HG02943 (cell line): ENCODE results near the gene SEMA3C.

ENCODE experiments used
- ATAC-seq: cut with Tn5 transposase; IDR thresholded peaks from one replicate; pipeline ENCODE4 v1.9.1; 2021; ENCODE audit warnings: mild to moderate bottlenecking, low read depth, moderate library complexity; ENCODE audit not compliant: unreplicated experiment

SEMA3C gene

DNA sequence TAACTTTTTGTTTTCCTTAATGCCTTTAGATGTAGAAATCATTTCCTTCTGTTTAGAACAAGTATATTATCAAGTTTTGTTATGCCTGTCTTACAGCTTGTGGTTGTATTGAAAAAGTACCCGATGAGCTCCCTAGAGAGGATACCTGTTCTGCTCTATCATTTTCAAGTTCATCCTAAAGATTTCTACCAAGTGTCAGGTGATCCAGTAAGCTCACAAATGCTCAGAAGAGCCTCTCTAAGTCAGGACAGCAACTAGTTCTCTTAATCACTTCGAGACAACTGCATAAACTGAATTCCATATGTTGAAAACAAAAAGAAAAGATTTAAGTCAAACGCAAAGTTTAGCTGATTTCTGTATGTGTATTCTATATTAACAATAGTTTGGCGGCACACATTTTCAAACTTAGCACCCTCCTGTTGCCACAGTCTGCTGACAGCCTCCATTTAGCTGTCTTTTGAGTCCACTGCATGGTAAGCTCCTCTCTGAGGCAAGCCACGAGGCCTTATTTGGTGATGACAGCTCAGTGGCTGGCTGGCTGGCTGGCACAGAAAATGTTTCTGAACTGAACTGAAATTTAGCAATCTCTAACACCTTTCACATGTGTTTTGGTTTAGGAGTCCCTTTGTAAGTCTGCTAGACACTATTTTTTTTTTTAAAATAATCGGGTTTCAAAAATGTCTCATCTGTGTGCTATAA lies 59.4 kb downstream of the SEMA3C start:
- ATAC-seq = no peak

DNA sequence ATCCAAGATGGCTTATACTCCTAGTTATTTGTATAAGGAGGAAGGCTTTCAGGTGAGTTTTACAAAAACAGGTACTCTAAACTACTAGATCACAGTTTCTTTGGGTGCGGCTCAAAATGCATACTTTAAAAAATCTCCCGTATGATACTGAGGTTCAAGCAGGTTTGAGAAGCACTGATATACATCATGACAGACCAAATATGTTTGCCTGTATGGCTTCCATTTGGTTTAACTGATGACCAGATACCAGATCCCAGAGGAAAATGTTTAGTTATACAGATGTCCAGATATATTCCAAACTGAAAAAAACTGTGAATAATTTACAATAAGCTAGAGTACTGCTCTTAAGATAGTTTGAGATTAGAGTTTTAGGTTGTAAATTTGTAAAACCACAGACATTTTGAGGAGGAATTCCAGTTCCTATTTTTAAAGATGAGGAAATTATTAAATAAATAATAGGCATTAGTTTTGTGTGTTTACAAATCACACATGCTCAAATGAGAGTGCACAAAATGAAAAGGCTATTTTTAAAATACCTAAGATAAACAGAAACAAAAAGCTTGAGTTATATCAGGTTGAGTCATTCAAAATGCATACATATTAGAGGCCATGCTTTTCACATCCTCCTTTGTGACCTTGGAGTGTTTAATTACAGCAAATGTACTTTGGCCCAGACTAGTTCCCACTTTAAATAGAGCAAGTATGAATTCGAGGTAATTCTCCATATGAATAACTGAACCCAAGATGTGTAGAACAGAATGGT lies 60.5 kb downstream of the SEMA3C start:
- no peak for ATAC-seq

DNA sequence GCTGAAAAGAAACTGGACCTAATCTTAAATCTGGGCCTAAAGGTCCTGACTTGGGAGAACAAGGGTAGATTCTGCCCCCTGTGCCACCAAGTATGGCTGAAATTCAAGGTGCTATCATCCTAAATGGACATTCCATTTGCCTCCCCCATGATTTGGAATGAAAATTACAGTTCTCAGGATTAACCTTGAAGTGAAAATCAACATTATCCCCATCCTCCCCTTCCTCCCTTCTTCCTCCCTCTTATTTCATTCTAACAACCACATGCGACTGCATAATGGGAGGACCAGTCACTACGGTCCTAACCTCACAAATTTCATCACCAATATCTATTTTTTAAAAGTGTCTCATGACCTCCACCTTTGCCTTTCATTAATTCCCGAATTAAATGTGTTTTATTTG lies 62.1 kb downstream of the SEMA3C start:
- ATAC-seq = no peak

DNA sequence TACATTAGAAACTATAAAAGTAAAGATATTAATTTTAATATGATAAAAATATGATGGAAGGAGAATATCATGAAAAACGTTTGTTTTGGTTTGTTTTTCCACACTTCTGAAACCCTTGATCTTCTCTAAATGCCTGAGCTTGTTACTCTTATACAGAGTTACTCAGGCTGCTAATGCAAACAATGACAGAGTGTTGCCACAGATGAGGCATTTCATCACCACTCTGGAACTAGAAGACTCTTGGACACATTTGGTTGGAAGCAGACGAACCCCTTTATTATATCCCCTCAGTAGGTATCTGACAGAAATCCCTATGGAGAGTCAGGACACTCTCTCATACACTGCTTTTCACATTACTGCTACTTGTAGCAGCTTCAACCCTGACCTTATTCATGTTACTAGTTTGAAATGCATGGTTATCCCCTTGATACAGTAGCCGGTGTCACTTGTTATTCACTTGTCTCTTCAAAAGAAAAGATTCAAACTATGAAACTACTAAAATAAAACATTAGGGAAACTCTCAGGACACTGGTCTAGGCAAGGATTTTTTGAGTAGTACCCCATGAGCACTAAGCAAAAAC lies 66.9 kb downstream of the SEMA3C start:
- ATAC-seq = no peak

DNA sequence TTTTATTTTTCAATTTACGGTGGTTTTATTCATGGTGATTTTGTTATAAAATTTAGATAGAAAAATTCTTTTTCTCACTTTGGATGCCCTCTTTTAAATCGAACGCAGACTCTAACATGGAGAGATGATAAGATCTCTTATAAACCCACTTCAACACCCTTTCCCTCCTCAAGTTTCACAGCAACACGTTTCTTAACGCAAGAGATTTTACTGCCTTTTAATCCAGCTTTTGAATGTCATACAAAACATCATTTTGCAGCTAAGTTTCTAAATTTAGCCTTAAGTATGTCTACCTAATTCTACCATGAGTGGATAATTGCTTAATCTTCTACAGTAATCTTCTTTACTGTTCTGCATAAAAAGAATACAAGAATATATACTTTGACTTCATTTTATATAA lies 70.0 kb downstream of the SEMA3C start:
- ATAC-seq = no peak

DNA sequence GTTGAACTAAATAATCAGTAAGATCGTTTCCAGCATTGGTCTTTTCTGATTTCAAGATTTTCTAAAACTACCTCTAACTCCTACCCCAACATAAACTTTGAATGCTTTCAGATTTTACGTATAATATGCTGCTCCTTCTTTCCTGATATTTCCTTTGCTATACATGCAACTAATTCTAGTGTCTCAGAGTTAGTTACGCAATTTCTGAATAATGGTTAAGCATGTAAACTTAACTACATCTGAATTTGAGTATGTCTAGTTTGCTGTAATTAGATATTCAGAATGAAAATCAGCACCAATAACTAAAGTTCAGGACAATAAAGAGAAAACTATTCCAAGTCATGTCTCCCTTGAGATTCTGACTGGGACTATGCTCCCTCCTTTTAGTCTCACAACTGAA lies 71.0 kb downstream of the SEMA3C start:
- ATAC-seq = no peak

DNA sequence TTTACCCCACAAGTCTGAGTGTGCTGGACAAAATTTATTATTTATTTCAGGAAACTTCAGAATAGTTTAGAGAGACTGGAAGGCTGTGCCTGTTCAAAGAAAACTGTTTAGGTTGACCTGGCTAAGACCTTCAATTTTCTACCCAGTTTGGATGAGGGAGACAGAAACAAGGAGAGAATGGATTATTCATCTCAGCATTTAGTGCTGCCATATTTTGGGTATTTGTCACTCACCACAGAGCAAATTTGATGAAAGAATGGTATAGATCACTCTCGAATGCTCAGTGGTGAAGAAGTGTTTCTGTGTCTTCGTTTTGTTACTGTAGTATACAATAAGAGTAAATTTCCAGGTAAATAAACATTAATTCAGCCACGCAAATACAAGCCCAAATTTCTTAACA lies 71.8 kb downstream of the SEMA3C start:
- no peak for ATAC-seq

DNA sequence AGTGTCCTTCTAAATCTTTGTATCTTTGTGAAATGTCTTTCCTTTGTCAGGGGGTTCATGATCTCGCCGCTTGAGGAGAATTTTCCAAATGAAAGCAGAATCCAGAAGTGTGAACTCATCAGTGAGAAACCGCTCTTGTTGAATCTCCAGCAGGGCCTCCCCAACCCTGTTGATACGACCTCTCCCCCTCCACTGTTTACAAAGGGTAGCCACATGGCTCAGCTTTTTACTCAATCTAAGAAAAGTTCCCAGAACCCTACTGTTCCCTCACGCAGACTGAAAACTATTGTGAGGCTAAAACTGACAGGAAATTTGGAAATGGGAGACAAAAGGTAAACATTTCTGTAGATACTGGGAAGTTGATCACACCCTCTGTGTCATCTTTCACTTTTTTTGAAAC lies 73.9 kb downstream of the SEMA3C start:
- no peak for ATAC-seq

DNA sequence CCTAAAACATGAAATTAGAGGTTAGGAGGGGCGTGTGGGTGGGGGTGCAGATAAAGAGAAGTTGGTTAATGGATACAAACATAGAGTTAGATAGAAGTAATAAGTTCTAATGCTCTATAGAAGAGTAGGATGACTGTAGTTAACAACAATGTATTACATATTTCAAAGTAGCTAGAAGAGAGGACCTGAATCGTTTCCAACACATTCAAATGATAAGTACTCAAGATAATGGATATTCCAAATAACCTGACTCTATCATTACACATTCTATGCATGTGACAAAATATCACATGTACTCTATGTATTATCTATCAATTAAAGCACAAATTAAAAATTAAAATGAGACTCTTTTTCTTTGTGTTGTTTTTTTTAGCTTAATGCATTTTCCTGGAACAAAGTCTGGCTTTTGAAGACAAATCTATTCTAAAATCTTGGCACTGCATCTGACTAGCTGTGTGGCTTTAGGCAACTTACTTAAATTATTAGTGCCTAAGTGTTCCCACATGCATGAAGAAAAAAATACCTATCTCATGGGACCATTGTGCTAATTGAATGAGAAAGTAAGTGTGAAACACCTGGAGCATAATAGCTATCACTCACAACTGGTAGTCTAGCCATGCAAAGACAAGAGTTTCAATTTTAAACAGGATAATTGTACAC lies 75.7 kb downstream of the SEMA3C start:
- ATAC-seq = no peak

DNA sequence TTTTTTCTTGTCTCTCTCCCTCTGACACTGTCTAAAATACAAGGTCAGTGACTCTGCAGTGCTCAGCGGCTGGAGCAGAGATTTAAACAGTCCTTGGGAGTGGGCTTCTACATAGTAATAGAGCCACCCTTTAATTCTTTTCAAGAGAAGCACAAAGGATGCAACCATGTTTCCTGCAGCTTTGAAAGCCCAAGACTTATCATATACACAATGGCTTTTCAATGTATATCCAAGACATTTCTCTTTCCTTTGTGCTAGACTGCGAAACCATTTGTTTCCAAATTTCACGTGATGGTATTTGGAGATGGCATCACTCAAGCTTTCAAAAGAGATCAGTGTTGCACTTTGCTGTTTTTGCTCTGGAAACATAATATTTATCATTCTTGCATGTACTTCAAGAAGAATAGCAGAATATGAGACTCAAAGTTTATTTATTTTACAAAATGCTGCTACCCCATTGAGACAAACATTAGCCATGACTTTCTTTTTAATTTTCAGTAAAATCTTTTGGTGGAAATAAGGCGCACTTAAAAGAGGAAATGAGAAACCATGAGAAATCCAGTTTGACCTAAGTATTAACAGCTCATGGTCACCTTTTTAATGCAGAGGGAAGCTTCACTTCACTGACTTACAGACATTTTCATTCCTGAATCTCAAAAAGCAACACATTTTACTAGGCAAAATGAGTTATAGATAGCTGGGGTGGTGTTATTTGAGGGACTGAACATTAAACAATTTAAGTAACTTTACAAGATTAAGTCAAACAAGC lies 76.6 kb downstream of the SEMA3C start:
- no peak for ATAC-seq

DNA sequence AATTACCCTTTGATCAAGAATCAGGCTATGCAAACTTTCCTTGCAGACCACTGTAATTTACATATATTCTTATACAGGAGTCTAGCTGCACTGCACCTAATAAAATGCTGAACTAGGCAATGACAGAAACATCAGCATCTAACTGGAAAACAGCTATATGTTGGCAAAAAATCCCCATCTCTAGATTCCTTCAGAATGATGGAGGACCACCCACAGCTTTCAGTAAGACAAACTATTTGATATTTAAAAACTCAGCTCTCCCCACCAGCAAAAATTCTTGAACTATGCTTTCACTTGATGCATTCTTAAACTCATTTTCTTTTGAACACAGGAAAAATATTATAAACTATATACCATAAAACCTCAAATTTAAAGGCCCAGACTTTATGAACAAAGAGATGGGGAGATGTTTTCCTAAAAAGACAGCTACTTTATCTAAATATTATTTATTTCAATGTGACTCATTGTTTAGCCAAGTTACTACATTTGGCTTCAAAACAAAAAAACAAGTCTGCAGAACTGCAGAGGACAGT lies 77.4 kb downstream of the SEMA3C start:
- no peak for ATAC-seq

DNA sequence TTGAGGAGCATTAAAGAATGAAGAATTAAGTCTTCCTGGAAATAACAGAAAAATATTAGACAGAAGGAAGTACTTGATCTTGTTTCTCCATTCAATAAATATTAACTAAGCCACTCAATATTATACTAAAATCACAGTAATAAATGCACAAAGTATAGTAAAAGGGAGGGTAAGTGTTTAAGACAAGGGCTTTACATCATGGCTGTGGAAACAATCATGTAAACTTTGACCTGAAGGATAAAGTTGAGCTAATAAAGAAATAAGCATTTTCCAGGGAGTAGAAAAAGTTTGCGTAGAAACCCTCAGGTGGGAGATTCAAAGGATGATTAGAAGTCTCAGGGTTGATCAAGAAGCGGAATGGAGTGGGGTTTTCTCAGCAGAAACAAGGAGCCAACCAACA lies 78.2 kb downstream of the SEMA3C start:
- ATAC-seq = no peak

DNA sequence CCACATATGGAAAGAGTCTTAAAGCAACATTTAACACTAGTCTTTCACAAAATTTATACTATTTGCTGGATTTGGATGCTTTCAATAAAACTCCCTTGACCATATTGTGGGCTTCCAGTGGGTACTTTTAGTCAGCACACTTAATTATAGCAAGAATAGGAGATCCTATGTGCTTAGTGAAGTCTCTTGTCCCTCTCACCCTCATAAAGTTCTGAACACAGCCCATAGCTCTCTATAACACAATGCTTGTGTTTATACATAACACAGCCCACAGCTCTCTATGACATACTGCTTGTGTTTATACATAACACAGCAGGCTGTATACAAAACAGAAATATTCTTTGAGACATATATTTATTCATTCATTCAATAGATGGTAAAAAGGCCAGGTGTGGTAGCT lies 79.0 kb downstream of the SEMA3C start:
- ATAC-seq = no peak

DNA sequence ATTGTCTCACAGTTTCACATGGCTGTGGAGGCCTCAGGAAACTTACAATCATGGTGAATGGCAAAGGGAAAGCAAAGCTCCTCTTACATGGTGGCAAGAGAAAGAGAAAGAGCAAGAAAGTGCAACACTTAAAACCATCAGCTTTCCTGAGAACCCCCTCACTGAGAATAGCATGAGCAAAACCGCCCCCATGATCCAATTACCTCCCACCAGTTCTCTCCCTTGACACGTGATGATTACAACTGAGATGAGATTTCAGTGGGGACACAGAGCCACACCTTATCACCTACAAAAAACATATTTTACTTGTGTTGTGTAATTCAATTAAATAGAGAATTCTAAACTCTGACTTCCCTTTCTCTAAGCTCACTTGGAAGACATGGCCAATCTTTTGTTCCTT lies 80.2 kb downstream of the SEMA3C start:
- no peak for ATAC-seq

DNA sequence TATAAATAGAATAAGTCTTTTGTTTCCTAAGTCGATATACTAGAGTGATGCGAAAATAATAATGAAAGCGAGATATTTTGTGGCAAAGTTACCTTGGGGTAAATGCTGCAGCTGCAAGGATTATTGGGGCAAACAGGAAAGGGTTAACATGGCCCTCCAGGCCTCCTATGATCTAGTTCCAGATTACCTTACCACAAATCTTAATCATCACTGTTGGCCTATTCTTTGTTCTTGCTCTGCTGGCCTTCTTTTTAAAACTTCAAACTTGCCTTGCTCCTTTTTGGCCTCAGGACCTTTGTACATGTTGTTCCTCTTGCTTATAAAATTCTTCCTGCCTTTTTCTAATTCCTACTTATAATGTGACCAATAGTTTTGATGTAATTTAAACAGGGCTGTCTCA lies 81.5 kb downstream of the SEMA3C start:
- no peak for ATAC-seq

DNA sequence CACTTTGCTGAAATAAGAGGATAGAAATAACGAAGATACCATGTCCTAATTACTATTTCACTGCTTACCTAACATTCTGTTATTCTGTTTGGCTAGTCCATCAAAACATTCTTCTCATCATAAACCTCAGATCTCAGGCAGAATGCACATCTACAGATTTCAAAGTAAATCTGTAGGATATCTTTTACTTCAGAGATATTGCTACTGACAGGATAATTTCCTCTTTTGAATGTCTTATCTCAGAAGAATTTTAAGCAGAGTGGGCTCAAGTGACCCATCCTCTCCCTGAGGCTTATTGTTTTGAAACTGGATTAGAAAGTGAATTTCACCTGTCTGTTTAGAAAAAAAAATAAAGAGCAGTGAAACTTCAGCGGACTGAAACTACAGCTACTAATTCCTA lies 83.6 kb downstream of the SEMA3C start:
- no peak for ATAC-seq

DNA sequence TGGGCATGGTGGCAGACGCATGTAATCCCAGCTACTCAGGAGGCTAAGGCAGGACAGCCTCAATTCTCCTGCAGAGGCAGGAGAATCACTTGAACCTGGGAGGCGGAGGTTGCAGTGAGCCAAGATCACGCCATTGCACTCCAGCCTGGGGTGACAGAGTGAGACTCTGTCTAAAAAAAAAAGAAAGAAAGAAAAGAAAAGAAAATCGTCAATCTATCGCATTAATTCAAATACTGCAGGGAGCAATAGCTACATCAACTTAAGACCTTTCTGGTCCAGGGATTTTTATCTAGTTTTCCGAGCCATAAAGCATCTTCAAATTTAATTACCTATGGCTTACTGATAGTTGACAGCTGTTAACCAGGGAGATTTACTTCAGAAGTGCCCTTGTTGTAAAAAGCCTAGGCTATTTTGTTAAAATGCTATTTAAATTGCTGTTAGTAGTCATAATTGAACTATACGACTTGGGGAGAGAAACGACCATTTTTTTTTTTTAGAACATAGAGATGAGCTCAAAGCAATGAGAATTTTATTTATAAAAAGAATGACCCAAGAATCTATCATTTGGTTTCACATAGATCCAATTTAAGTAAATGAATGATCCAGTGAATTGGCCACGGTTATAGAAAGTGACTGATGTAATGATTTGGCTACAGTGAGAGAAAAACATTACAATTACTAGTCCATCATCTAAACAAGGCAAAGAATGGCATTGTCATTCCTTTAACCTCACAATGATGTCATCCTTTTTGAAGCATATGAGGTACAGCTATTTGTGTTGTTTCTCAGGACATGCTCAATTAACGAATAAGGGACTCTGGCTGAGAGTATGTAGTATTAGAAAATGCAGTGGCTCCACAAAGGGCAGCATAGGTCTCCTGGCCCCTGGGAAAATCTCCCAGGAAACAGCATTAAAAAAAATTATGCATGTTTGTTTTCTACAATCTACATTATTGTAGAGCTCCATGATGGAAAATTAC lies 85.3 kb downstream of the SEMA3C start:
- ATAC-seq = no peak

DNA sequence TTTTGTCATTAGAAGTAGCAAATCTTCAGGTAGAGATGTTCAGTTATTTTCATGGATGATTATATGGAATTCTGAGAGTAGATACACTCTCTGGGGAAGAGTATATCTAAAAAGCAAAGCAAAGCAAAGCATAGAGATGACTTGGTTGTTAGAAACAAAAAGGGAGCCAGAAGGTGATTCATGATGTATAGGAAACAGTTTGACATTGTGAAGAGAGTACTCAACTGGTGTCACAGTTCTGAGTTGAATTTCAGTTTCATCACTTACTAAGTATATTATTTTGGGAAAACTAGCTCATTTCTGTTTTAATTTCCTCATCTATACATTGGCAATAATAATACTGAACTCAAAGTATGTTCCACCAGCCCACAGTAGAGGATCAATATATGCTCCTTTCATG lies 86.8 kb downstream of the SEMA3C start:
- ATAC-seq = no peak

DNA sequence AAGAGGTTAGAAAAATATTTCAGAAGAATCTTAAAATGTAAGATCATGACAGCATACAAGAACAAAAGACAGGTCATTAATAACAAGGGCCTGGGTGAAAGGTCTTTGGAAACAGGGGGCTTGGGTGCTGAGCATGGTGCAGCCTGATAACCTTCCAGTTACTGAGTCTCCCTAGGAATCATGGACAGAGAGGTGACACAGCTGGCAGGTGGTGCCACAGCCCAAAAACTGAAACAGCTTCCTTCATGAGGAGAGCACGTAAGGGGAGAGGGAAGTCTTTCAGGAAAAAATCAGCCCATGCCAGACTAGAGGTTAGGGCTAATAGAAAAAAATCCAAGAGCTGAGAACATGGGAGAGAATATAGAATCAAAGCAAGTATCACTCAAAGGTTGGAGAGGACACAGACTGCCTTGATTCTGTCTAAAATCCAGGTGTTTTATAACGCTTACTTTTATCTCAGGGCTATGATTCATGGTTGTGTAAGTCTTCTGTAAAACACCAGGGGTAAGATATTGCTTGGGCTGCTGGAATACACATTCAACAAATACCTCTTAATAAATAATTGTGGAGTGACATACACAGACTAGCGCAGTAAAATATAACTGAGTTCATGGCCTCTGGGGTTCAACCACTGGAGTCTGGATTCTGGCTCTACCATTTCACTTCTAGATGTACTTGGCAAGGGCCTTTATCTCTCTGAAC lies 88.1 kb downstream of the SEMA3C start:
- no peak for ATAC-seq
